Caco-2 (cell line): ENCODE data around the gene STOX1. TPM values are rescaled to one million over a fixed set of nuclear protein-coding genes. Genes with fewer than 3 reads are reported as not detected.

Experiments
- BruUV-seq: library from RNA; stranded (reverse); fragments of 400-500 nt; replicated peaks from 2 replicates; lab custom pipeline; 2021; lab: Mats Ljungman, UMichigan
- CTCF ChIA-PET: fragments of 300-600 bp; sonication (Branson Sonifier 250); formaldehyde crosslinking; loops from one replicate; lab custom pipeline; 2022; ENCODE audit warnings: antibody characterized with exemption; lab: Charles Lee
- POLR2A ChIA-PET: fragments of 300-600 bp; sonication (Branson Sonifier 250); formaldehyde crosslinking; loops from one replicate; lab custom pipeline; 2022; ENCODE audit warnings: antibody characterized with exemption; lab: Charles Lee
- DNase-seq, 2 experiments: peaks; one replicate each; pipeline versions ENCODE4 v3.0.0 to v3.0.0-alpha.2; 2020 to 2022
- H3K27me3 ChIP-seq: replicated peaks from 2 replicates; pipeline ENCODE4 v1.6.0; 2011; ENCODE audit warnings: low read length; ENCODE audit not compliant: control insufficient read depth, insufficient read depth
- H3K36me3 ChIP-seq: 2 replicates; pipeline ENCODE4 v1.5.1; 2011; ENCODE audit warnings: low read length; ENCODE audit not compliant: control insufficient read depth, insufficient read depth
- H3K4me1 ChIP-seq: fragments of 250-450 bp; sonication (Bioruptor Pico); 2 replicates; pipeline ENCODE4 v1.5.1; 2020; ENCODE audit warnings: mild to moderate bottlenecking
- H3K4me3 ChIP-seq: 2 replicates; pipeline ENCODE4 v1.5.1; 2011; ENCODE audit warnings: low read depth, mild to moderate bottlenecking, control low read depth, low read length
- H3K9me3 ChIP-seq: fragments of 250-450 bp; sonication (Bioruptor Pico); 2 replicates; pipeline ENCODE4 v1.5.1; 2020; ENCODE audit warnings: mild to moderate bottlenecking, moderate library complexity
- H3K27ac Mint-ChIP-seq: one replicate; pipeline ENCODE4 v1.8.0; 2022; ENCODE audit warnings: mixed read lengths; ENCODE audit not compliant: unreplicated experiment
- H3K27me3 Mint-ChIP-seq: one replicate; pipeline ENCODE4 v1.8.0; 2022; ENCODE audit warnings: mixed read lengths; ENCODE audit not compliant: insufficient read depth, unreplicated experiment
- H3K36me3 Mint-ChIP-seq: one replicate; pipeline ENCODE4 v1.8.0; 2022; ENCODE audit warnings: mild to moderate bottlenecking, mixed read lengths; ENCODE audit not compliant: insufficient read depth, unreplicated experiment
- H3K4me1 Mint-ChIP-seq: one replicate; pipeline ENCODE4 v1.8.0; 2022; ENCODE audit warnings: low read depth, mixed read lengths; ENCODE audit not compliant: unreplicated experiment
- H3K4me3 Mint-ChIP-seq: one replicate; pipeline ENCODE4 v1.8.0; 2022; ENCODE audit warnings: mild to moderate bottlenecking, moderate library complexity, mixed read lengths; ENCODE audit not compliant: unreplicated experiment
- H3K9me3 Mint-ChIP-seq: one replicate; pipeline ENCODE4 v1.8.0; 2022; ENCODE audit warnings: mixed read lengths; ENCODE audit not compliant: unreplicated experiment
- CTCF ChIP-seq, 2 experiments: fragments of 200-600 bp in 1 of 2; IDR thresholded peaks; 1 replicate in 1 of 2; 2 replicates in 1 of 2; pipeline versions ENCODE4 v1.5.1 to v1.8.0; 2011 to 2022; ENCODE audit warnings: antibody characterized with exemption in 1 of 2, control low read depth in 1 of 2, inconsistent platforms in 1 of 2, low read depth in 1 of 2, low read length in 1 of 2, mild to moderate bottlenecking in 1 of 2, moderate library complexity in 1 of 2; ENCODE audit not compliant: insufficient read depth in 1 of 2, severe bottlenecking in 1 of 2, unreplicated experiment in 1 of 2
- intact Hi-C: fragments of 100-400 bp; cut with micrococcal nuclease; formaldehyde crosslinking; loops from one replicate; pipeline ENCODE4 v1.10.0; 2022; ENCODE audit not compliant: unreplicated experiment
- total RNA-seq: library from RNA; stranded (reverse); gene quantifications from 2 replicates; pipeline ENCODE4 v1.2.3, GENCODE V29; 2022

Gene STOX1
- total RNA-seq, 1 experiment from 2014 or later = 8.5 TPM

GRCh38 chr10:68848281-68848680 lies 20.9 kb downstream of the STOX1 start:
- BruUV-seq = no TSS peak
- H3K27me3 Mint-ChIP-seq = no peaks in the 10 kb centered on the region
- intact Hi-C loops = no loop called here
- Histone ChIP-seq H3K4me1 (no peaks in the 10 kb centered on the region), H3K4me3 (no peak overlapping the region), H3K9me3 (peaks cover 5% of the 10 kb centered on the region; the same call in 1 of the 2 replicates), H3K36me3 (no peaks in the 10 kb centered on the region), H3K27me3 (no peaks in the 10 kb centered on the region)
- no peaks in the 10 kb centered on the region for H3K4me1 Mint-ChIP-seq
- DNase-seq = no peak
- no peak overlapping the region for H3K4me3 Mint-ChIP-seq
- no peak for TF ChIP-seq CTCF (IDR thresholded peaks at IDR 0.05; ENCODE audit: insufficient read depth in 1 of 2, low read depth in 1 of 2, low read length in 1 of 2, severe bottlenecking in 1 of 2, unreplicated experiment in 1 of 2)
- no peak overlapping the region for H3K27ac Mint-ChIP-seq
- POLR2A ChIA-PET = no interaction called here
- H3K36me3 Mint-ChIP-seq = no peaks in the 10 kb centered on the region
- H3K9me3 Mint-ChIP-seq = no peaks in the 10 kb centered on the region
- CTCF ChIA-PET = no interaction called here

DNA sequence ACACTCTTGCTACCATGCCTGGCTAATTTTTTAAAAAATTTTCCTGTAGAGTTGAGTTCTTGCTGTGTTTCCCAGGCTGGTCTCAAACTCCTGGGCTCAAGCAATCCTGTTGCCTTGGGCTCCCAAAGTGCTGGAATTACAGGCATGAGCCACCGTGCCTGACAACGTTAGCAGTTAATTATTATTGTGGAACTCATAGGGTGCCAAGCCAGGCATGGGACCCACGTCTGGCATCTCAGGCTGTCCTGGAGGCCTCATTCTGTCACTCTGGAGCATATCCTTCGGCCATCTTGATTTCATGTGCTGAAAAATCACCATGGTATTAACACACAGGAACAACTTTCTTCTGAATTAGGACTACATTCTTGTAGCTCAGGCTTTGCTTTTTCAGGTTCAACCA lies 21.5 kb downstream of the STOX1 start:
- Histone ChIP-seq H3K36me3 (no peaks in the 10 kb centered on the region), H3K27me3 (no peaks in the 10 kb centered on the region), H3K9me3 (peaks cover 5% of the 10 kb centered on the region; the same call in 1 of the 2 replicates), H3K4me1 (no peaks in the 10 kb centered on the region), H3K4me3 (no peak overlapping the region)
- H3K9me3 Mint-ChIP-seq = no peaks in the 10 kb centered on the region
- H3K27me3 Mint-ChIP-seq = no peaks in the 10 kb centered on the region
- intact Hi-C loops = no loop called here
- no peaks in the 10 kb centered on the region for H3K4me1 Mint-ChIP-seq
- TF ChIP-seq CTCF (IDR thresholded peaks at IDR 0.05; ENCODE audit: insufficient read depth in 1 of 2, low read depth in 1 of 2, low read length in 1 of 2, severe bottlenecking in 1 of 2, unreplicated experiment in 1 of 2) = no peak
- ChIA-PET POLR2A (no interaction called here), CTCF (no interaction called here)
- no peak overlapping the region for H3K4me3 Mint-ChIP-seq
- H3K36me3 Mint-ChIP-seq = no peaks in the 10 kb centered on the region
- no TSS peak for BruUV-seq
- no peak overlapping the region for H3K27ac Mint-ChIP-seq
- DNase-seq = no peak

GRCh38 chr10:68856352-68856751 lies 29.0 kb downstream of the STOX1 start:
- H3K27me3 ChIP-seq = no peaks in the 10 kb centered on the region
- no TSS peak for BruUV-seq
- Mint-ChIP-seq H3K4me1 (no peaks in the 10 kb centered on the region), H3K4me3 (no peak overlapping the region), H3K27me3 (no peaks in the 10 kb centered on the region), H3K36me3 (peaks cover 18% of the 10 kb centered on the region), H3K9me3 (peaks cover 25% of the 10 kb centered on the region), H3K27ac (no peak overlapping the region)
- intact Hi-C loops = no loop called here
- peaks cover 26% of the 10 kb centered on the region for H3K9me3 ChIP-seq
- no peak overlapping the region for H3K4me3 ChIP-seq
- H3K4me1 ChIP-seq = no peaks in the 10 kb centered on the region
- ChIA-PET POLR2A (interaction anchor here (0.6 to 0.9 kb wide), 2 partner anchors 29 to 42 kb away, joined by 3 to 7 read pairs; partner anchors contain the start of gene STOX1), CTCF (interaction anchor here (0.5 kb wide), 1 partner anchor 32 kb away, joined by 3 read pairs; no protein-coding TSS in a partner anchor)
- no peaks in the 10 kb centered on the region for H3K36me3 ChIP-seq
- no peak for DNase-seq
- no peak for TF ChIP-seq CTCF (IDR thresholded peaks at IDR 0.05; ENCODE audit: insufficient read depth in 1 of 2, low read depth in 1 of 2, low read length in 1 of 2, severe bottlenecking in 1 of 2, unreplicated experiment in 1 of 2)
